PC-3 (cell line): ENCODE measurements around the gene BIN2. TPM values are rescaled to one million over a fixed set of nuclear protein-coding genes. Genes with fewer than 3 reads are reported as not detected.

Experiments
- ATAC-seq: fragments of 200-7000 bp; cut with Tn5 transposase; 2 replicates; pipeline ENCODE4 v1.9.1; 2020; ENCODE audit warnings: mild to moderate bottlenecking, moderate library complexity
- BruUV-seq: library from RNA; stranded (reverse); fragments of 400-500 nt; replicated peaks from 2 replicates; lab custom pipeline; 2021; lab: Mats Ljungman, UMichigan
- CTCF ChIA-PET: fragments of 300-600 bp; sonication (Branson Sonifier 250); formaldehyde crosslinking; loops from one replicate; lab custom pipeline; 2022; ENCODE audit warnings: antibody characterized with exemption; lab: Charles Lee
- POLR2A ChIA-PET: fragments of 300-600 bp; sonication (Branson Sonifier 250); formaldehyde crosslinking; loops from one replicate; lab custom pipeline; 2022; ENCODE audit warnings: antibody characterized with exemption; ENCODE audit not compliant: unreplicated experiment; lab: Charles Lee
- DNase-seq: peaks from one replicate; pipeline ENCODE4 v3.0.0-alpha.2; 2015
- H2AFZ ChIP-seq: fragments of 300-600 bp; sonication (generic); 2 replicates; pipeline ENCODE4 v1.6.0; 2016; ENCODE audit warnings: antibody characterized with exemption, low read length
- H3F3A ChIP-seq: fragments of 300-600 bp; sonication (generic); one replicate; pipeline ENCODE4 v1.6.0; 2017; ENCODE audit warnings: antibody characterized with exemption, low read length, control low read depth, mild to moderate bottlenecking; ENCODE audit not compliant: unreplicated experiment
- H3K27ac ChIP-seq: fragments of 300-600 bp; sonication (generic); 2 replicates; pipeline ENCODE4 v1.5.1; 2016; ENCODE audit warnings: mild to moderate bottlenecking, low read length
- H3K27me3 ChIP-seq: fragments of 300-600 bp; sonication (generic); 2 replicates; pipeline ENCODE4 v1.6.1; 2016; ENCODE audit warnings: low read length, mixed read lengths
- H3K36me3 ChIP-seq: fragments of 300-600 bp; sonication (generic); 2 replicates; pipeline ENCODE4 v1.6.1; 2016; ENCODE audit warnings: low read depth, mixed run types, low read length, mixed read lengths
- H3K4me1 ChIP-seq: fragments of 300-600 bp; sonication (generic); 2 replicates; pipeline ENCODE4 v1.5.1; 2016; ENCODE audit warnings: low read length; ENCODE audit not compliant: insufficient read depth
- H3K4me2 ChIP-seq: fragments of 300-600 bp; sonication (generic); 2 replicates; pipeline ENCODE4 v1.6.0; 2016; ENCODE audit warnings: low read length
- H3K4me3 ChIP-seq: fragments of 300-600 bp; sonication (generic); 2 replicates; pipeline ENCODE4 v1.5.1; 2016; ENCODE audit warnings: mild to moderate bottlenecking, low read length, mixed read lengths
- H3K79me2 ChIP-seq: fragments of 300-600 bp; sonication (generic); 2 replicates; pipeline ENCODE4 v1.6.1; 2017; ENCODE audit warnings: low read length, mixed read lengths
- H3K9ac ChIP-seq: fragments of 300-600 bp; sonication (generic); 2 replicates; pipeline ENCODE4 v1.6.0; 2016; ENCODE audit warnings: mild to moderate bottlenecking, low read length
- H3K9me2 ChIP-seq: fragments of 300-600 bp; sonication (generic); replicated peaks from 2 replicates; pipeline ENCODE4 v1.6.1; 2016; ENCODE audit warnings: mixed run types, low read length, mixed read lengths
- H3K9me3 ChIP-seq: fragments of 300-600 bp; sonication (generic); 2 replicates; pipeline ENCODE4 v1.6.1; 2016; ENCODE audit warnings: low read length, mixed read lengths
- H4K20me1 ChIP-seq: fragments of 300-600 bp; sonication (generic); 2 replicates; pipeline ENCODE4 v1.6.1; 2016; ENCODE audit warnings: low read length, mixed read lengths
- CTCF ChIP-seq: fragments of 300-600 bp; sonication (generic); conservative IDR thresholded peaks from 2 replicates; pipeline ENCODE4 v1.5.1; 2017; ENCODE audit warnings: antibody characterized with exemption, low read depth, mild to moderate bottlenecking, low read length
- EZH2 ChIP-seq: fragments of 300-600 bp; sonication (generic); IDR thresholded peaks from one replicate; pipeline ENCODE4 v1.6.1; 2017; ENCODE audit warnings: antibody characterized with exemption, mild to moderate bottlenecking, low read length; ENCODE audit not compliant: unreplicated experiment
- EZH2phosphoT487 ChIP-seq: fragments of 300-600 bp; sonication (generic); IDR thresholded peaks from 2 replicates; pipeline ENCODE4 v1.6.1; 2018; ENCODE audit warnings: mild to moderate bottlenecking, antibody characterized with exemption, low read length, borderline replicate concordance
- intact Hi-C: fragments of 100-400 bp; cut with micrococcal nuclease; formaldehyde crosslinking; loops from 2 replicates; pipeline ENCODE4 v1.9.0; 2023
- total RNA-seq: library from RNA; depleted of rRNA; stranded (reverse); fragments of >200 nt; gene quantifications from 2 replicates; pipeline ENCODE4 v1.2.3, GENCODE V29; 2014

Gene BIN2
- total RNA-seq, 1 experiment from 2014 or later, result not detected

- Histone ChIP-seq H3K27ac (no peak overlapping the region), H3K4me1 (peaks cover 11% of the 10 kb centered on the region), H3K9me3 (no peaks in the 10 kb centered on the region), H2AFZ (no peak overlapping the region), H3K9ac (no peak overlapping the region), H3K9me2 (no peaks in the 10 kb centered on the region), H3K27me3 (no peaks in the 10 kb centered on the region), H3F3A (no peaks in the 10 kb centered on the region), H3K79me2 (no peaks in the 10 kb centered on the region), H4K20me1 (no peaks in the 10 kb centered on the region), H3K36me3 (no peaks in the 10 kb centered on the region), H3K4me2 (no peak overlapping the region), H3K4me3 (no peak overlapping the region)
- TF ChIP-seq EZH2 (no peak), CTCF (no peak), EZH2phosphoT487 (no peak)
- CTCF ChIA-PET, result interaction anchor here (3.0 kb wide), 1 partner anchor 72 kb away, joined by 54 read pairs; the partner anchor contains the start of gene SMAGP
- DNase-seq (no peak), ATAC-seq (no peak)
- no TSS peak for BruUV-seq
- intact Hi-C loops, result loop anchor here (5.0 kb wide), 4 partner anchors 245 to 515 kb away; partner anchors contain the start of genes CSRNP2 and LETMD1
- POLR2A ChIA-PET, result no interaction called here
These were observed 18.4 kb upstream of the BIN2 start for GRCh38 chr12:51342416-51342815.

GRCh38 chr12:51341251-51342007 is 17.5 kb upstream of the BIN2 start:
- no peaks in the 10 kb centered on the region for H4K20me1 ChIP-seq
- DNase-seq, result peak; percentile 88
- H3K4me3 ChIP-seq, result peak overlapping the region; percentile 60
- no peaks in the 10 kb centered on the region for H3K27me3 ChIP-seq
- no peak overlapping the region for H3K27ac ChIP-seq
- H3K4me1 ChIP-seq, result peaks cover 11% of the 10 kb centered on the region
- TF ChIP-seq EZH2 (no peak), EZH2phosphoT487 (no peak), CTCF (peak; percentile 98)
- H3K9ac ChIP-seq, result no peak overlapping the region
- no peaks in the 10 kb centered on the region for H3F3A ChIP-seq
- intact Hi-C loops, result loop anchor here (1.0 to 5.0 kb wide), 6 partner anchors 33 to 514 kb away; partner anchors contain the start of genes CSRNP2 and LETMD1
- ATAC-seq, result peak; percentile 85
- POLR2A ChIA-PET, result interaction anchor here (0.5 to 1.1 kb wide), 4 partner anchors 23 to 293 kb away, joined by 3 to 11 read pairs (median 4); partner anchors contain the start of gene LETMD1
- no peaks in the 10 kb centered on the region for H3K79me2 ChIP-seq
- H2AFZ ChIP-seq, result peak overlapping the region; percentile 93
- CTCF ChIA-PET, result interaction anchor here (0.5 to 3.0 kb wide), 11 partner anchors 9 to 354 kb away, joined by 3 to 54 read pairs (median 4); partner anchors contain the start of gene SMAGP
- no peaks in the 10 kb centered on the region for H3K36me3 ChIP-seq
- BruUV-seq, result no TSS peak
- no peaks in the 10 kb centered on the region for H3K9me3 ChIP-seq
- H3K9me2 ChIP-seq, result no peaks in the 10 kb centered on the region
- peak overlapping the region; percentile 84 for H3K4me2 ChIP-seq
